Hepatocyte (in vitro differentiated cells): ENCODE measurements around the gene OAF. TPM values are rescaled to one million over a fixed set of nuclear protein-coding genes. Genes with fewer than 3 reads are reported as not detected.

Source experiments
- DNase-seq: peaks from one replicate; pipeline ENCODE4 v3.0.0-alpha.2; 2016; ENCODE audit warnings: low spot score
- H2AFZ ChIP-seq: fragments of 200-600 bp; sonication (generic); 2 replicates; pipeline ENCODE4 v1.6.0; 2016; ENCODE audit warnings: antibody characterized with exemption, mild to moderate bottlenecking
- H3K27ac ChIP-seq: fragments of 200-600 bp; sonication (generic); 2 replicates; pipeline ENCODE4 v1.5.1; 2016; ENCODE audit warnings: mild to moderate bottlenecking
- H3K27me3 ChIP-seq: fragments of 200-600 bp; sonication (generic); 2 replicates; pipeline ENCODE4 v1.6.1; 2016
- H3K36me3 ChIP-seq: fragments of 200-600 bp; sonication (generic); replicated peaks from 2 replicates; pipeline ENCODE4 v1.5.1; 2016; ENCODE audit warnings: low read depth; ENCODE audit not compliant: insufficient read depth
- H3K4me1 ChIP-seq: fragments of 200-600 bp; sonication (generic); 2 replicates; pipeline ENCODE4 v1.5.1; 2016; ENCODE audit warnings: mild to moderate bottlenecking, moderate library complexity; ENCODE audit not compliant: insufficient read depth
- H3K4me2 ChIP-seq: fragments of 200-600 bp; sonication (generic); 2 replicates; pipeline ENCODE4 v1.6.0; 2016
- H3K4me3 ChIP-seq: fragments of 200-600 bp; sonication (generic); 2 replicates; pipeline ENCODE4 v1.5.1; 2016; ENCODE audit warnings: mild to moderate bottlenecking
- H3K79me2 ChIP-seq: fragments of 200-600 bp; sonication (generic); 2 replicates; pipeline ENCODE4 v1.6.0; 2017; ENCODE audit warnings: mild to moderate bottlenecking
- H3K9me2 ChIP-seq: fragments of 200-600 bp; sonication (generic); replicated peaks from 2 replicates; pipeline ENCODE4 v1.6.0; 2017; ENCODE audit warnings: mild to moderate bottlenecking; ENCODE audit not compliant: insufficient read depth
- H3K9me3 ChIP-seq: fragments of 200-600 bp; sonication (generic); 2 replicates; pipeline ENCODE4 v1.5.1; 2016; ENCODE audit warnings: low read depth, mild to moderate bottlenecking
- H4K20me1 ChIP-seq: fragments of 200-600 bp; sonication (generic); 2 replicates; pipeline ENCODE4 v1.6.0; 2016; ENCODE audit warnings: mild to moderate bottlenecking; ENCODE audit not compliant: insufficient read depth, poor library complexity, severe bottlenecking
- EZH2 ChIP-seq: fragments of 200-600 bp; sonication (generic); IDR thresholded peaks from 2 replicates; pipeline ENCODE4 v1.6.1; 2016; ENCODE audit warnings: antibody characterized with exemption, mild to moderate bottlenecking, borderline replicate concordance
- EZH2phosphoT487 ChIP-seq: fragments of 200-600 bp; sonication (generic); IDR thresholded peaks from one replicate; pipeline ENCODE4 v1.6.1; 2018; ENCODE audit warnings: antibody characterized with exemption, mild to moderate bottlenecking, low read depth, moderate library complexity; ENCODE audit not compliant: unreplicated experiment, severe bottlenecking
- WGBS: methylation state at CpG from one replicate; pipeline ENCODE4 v1.1.6; 2016; ENCODE audit warnings: low lambda C conversion rate; ENCODE audit errors: missing lambda C conversion rate; 5-methylcytosine and 5-hydroxymethylcytosine counted together
- polyA plus RNA-seq: library from polyadenylated mRNA; unstranded; fragments of >200 nt; fragmentation: Nextera tagmentation; extraction: Ambion mirVana; gene quantifications from 2 replicates; pipeline ENCODE4 v1.2.1, GENCODE V29; 2016
- total RNA-seq: library from RNA; depleted of rRNA; stranded (reverse); fragments of >200 nt; gene quantifications from 2 replicates; pipeline ENCODE4 v1.2.3, GENCODE V29; 2014
- TF ChIP-seq, protein P1 (sequence below): fragments of 200-600 bp; sonication (generic); IDR thresholded peaks from 2 replicates; pipeline ENCODE4 v1.5.1; 2016; ENCODE audit warnings: antibody characterized with exemption, mild to moderate bottlenecking; ENCODE audit not compliant: poor library complexity

The OAF gene
- total and polyA plus RNA-seq, 2 experiments from 2014 or later: 63.9 to 102 TPM

DNA sequence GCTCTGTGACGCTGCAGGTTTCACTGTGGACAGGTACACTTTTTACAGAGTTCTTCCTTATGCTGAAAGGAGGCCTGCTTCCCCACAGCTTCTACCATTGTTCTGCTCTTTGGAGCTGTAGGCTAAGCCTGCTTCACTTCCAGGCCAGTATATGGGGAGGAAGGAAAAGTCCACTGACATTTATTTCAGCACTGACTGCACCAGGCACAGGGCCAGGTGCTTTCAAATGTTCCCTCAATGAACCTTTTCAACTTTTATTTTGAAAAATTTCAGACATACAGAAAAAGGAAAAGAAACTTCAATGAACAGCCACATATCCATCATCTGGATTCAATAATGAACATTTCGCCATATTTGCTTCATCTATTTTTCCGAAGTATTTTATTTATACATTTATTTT is 51.1 kb downstream of the OAF start:
- 70% methylated on average over 3 of the region's 3 CpGs for WGBS
- no peak overlapping the region for H3K4me3 ChIP-seq
- DNase-seq: no peak

DNA sequence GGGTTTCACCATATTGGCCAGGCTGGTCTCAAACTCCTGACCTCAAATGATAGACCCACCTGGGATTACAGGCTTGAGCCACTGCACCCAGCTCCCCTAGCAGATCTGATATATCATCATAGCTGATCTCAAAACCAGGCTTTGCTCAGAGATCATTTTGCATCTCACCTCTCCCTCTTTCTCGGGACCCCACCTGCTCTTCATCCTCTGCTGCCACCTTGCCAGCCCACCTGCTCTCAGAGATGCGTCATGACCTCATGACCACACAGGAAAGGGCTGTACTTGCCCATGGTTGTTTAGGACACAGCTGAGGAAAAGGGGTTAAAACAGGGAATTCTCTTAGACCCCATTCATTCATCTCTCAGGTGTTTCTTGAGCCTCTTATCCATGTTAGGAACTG is 56.5 kb downstream of the OAF start:
- Histone ChIP-seq H2AFZ (no peak overlapping the region), H4K20me1 (no peaks in the 10 kb centered on the region), H3K9me2 (no peaks in the 10 kb centered on the region), H3K27ac (no peak overlapping the region), H3K4me3 (no peak overlapping the region), H3K79me2 (no peaks in the 10 kb centered on the region), H3K36me3 (no peaks in the 10 kb centered on the region), H3K4me1 (no peaks in the 10 kb centered on the region), H3K4me2 (no peak overlapping the region), H3K27me3 (peaks cover 2% of the 10 kb centered on the region), H3K9me3 (no peaks in the 10 kb centered on the region)
- TF ChIP-seq EZH2phosphoT487: no peak
- 93% methylated on average over 2 of the region's 2 CpGs for WGBS
- DNase-seq: no peak

More for the DNA sequence above, 51.1 kb downstream of the OAF start:
- TF ChIP-seq EZH2phosphoT487: no peak
- no peak for TF ChIP-seq EZH2
- TF ChIP-seq, protein P1, sequence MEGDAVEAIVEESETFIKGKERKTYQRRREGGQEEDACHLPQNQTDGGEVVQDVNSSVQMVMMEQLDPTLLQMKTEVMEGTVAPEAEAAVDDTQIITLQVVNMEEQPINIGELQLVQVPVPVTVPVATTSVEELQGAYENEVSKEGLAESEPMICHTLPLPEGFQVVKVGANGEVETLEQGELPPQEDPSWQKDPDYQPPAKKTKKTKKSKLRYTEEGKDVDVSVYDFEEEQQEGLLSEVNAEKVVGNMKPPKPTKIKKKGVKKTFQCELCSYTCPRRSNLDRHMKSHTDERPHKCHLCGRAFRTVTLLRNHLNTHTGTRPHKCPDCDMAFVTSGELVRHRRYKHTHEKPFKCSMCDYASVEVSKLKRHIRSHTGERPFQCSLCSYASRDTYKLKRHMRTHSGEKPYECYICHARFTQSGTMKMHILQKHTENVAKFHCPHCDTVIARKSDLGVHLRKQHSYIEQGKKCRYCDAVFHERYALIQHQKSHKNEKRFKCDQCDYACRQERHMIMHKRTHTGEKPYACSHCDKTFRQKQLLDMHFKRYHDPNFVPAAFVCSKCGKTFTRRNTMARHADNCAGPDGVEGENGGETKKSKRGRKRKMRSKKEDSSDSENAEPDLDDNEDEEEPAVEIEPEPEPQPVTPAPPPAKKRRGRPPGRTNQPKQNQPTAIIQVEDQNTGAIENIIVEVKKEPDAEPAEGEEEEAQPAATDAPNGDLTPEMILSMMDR: no peak
- no peaks in the 10 kb centered on the region for H3K4me1 ChIP-seq
- H3K4me2 ChIP-seq: no peak overlapping the region
- H3K9me3 ChIP-seq: no peaks in the 10 kb centered on the region
- no peak overlapping the region for H3K27ac ChIP-seq
- H3K27me3 ChIP-seq: peaks cover 21% of the 10 kb centered on the region
- H3K9me2 ChIP-seq: no peaks in the 10 kb centered on the region
- no peaks in the 10 kb centered on the region for H4K20me1 ChIP-seq
- no peaks in the 10 kb centered on the region for H3K36me3 ChIP-seq
- no peak overlapping the region for H2AFZ ChIP-seq
- no peaks in the 10 kb centered on the region for H3K79me2 ChIP-seq

DNA sequence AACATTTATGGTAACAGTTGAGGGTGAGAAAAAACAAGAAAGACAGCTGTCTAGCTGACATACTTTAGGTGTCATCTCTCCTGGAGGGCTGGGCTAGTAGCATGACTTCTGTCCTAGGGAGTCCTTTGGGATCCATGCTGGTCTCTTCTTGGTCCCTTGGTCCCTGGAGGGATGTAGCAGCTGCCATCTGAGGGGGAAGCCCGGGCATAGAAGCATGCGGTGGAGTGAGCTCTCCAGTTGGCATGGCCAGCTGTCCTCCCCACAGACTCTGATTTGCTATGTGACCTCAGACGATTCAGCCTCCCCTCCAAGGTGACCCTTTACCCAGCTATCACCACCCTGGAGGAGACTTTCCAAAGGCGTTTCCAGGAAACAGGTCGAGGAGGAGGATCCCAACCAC is 57.9 kb downstream of the OAF start:
- Histone ChIP-seq H2AFZ (no peak overlapping the region), H3K9me2 (no peaks in the 10 kb centered on the region), H3K4me2 (no peak overlapping the region), H3K4me1 (no peaks in the 10 kb centered on the region), H4K20me1 (no peaks in the 10 kb centered on the region), H3K9me3 (no peaks in the 10 kb centered on the region), H3K27me3 (peaks cover 2% of the 10 kb centered on the region), H3K36me3 (no peaks in the 10 kb centered on the region), H3K79me2 (no peaks in the 10 kb centered on the region), H3K4me3 (no peak overlapping the region), H3K27ac (no peak overlapping the region)
- no peak for TF ChIP-seq EZH2
- TF ChIP-seq, protein P1: no peak
- no peak for TF ChIP-seq EZH2phosphoT487
- 95% methylated on average over 5 of the region's 5 CpGs for WGBS
- DNase-seq: no peak

DNA sequence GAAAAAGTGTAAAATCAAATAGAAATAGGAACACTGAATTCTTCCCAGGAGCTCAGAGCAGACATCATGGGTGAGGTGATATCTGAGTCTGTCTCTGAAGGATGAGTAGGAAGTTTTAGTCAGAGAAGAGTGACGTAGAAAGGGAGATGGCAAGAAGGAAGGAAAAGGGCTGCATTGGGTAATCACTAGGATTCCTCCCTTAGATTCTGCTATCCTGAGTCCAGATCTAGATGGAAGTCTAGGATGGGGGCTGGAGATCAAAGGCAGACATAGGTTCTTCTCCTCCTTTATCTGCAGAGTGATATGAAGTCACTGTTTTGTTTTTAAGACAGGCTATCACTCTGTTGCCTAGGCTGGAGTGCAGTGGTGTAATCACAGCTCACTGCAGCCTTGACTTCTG is 59.6 kb downstream of the OAF start:
- WGBS: 90% methylated on average over 1 of the region's 1 CpG
- no peak overlapping the region for H2AFZ ChIP-seq

More for the DNA sequence above, 59.6 kb downstream of the OAF start:
- no peaks in the 10 kb centered on the region for H4K20me1 ChIP-seq
- H3K79me2 ChIP-seq: no peaks in the 10 kb centered on the region
- H3K9me2 ChIP-seq: no peaks in the 10 kb centered on the region
- no peaks in the 10 kb centered on the region for H3K9me3 ChIP-seq
- no peak overlapping the region for H3K27ac ChIP-seq
- TF ChIP-seq, protein P1: no peak
- TF ChIP-seq EZH2phosphoT487: no peak
- no peak for TF ChIP-seq EZH2
- peaks cover 2% of the 10 kb centered on the region for H3K27me3 ChIP-seq
- H3K4me3 ChIP-seq: no peak overlapping the region
- no peaks in the 10 kb centered on the region for H3K36me3 ChIP-seq
- H3K4me2 ChIP-seq: no peak overlapping the region
- H3K4me1 ChIP-seq: no peaks in the 10 kb centered on the region
- DNase-seq: no peak
